CD4-positive, alpha-beta T cell treated with Interleukin-15 for 4 hours (primary cell): ENCODE measurements around the gene NUB1.

ENCODE experiments used
- DNase-seq: peaks from one replicate; pipeline ENCODE4 v3.0.0-alpha.2; 2020; ENCODE audit warnings: low spot score

The NUB1 gene

GRCh38 chr7:151314401-151314800, 27.2 kb upstream of the NUB1 start:
- DNase-seq: no peak

- DNase-seq: peak; percentile 88
These were observed 26.5 kb upstream of the NUB1 start for GRCh38 chr7:151315038-151315655.

- DNase-seq: no peak
These were observed 24.7 kb upstream of the NUB1 start for GRCh38 chr7:151316896-151317295.

GRCh38 chr7:151317936-151318335, 23.7 kb upstream of the NUB1 start:
- no peak for DNase-seq

- no peak for DNase-seq
These were observed 22.4 kb upstream of the NUB1 start for GRCh38 chr7:151319189-151319588.

- no peak for DNase-seq
These were observed 21.3 kb upstream of the NUB1 start for GRCh38 chr7:151320263-151320845.

- DNase-seq: no peak
These were observed 20.3 kb upstream of the NUB1 start for GRCh38 chr7:151321341-151321740.

- DNase-seq: no peak
These were observed 18.7 kb upstream of the NUB1 start for GRCh38 chr7:151322906-151323305.

GRCh38 chr7:151327022-151327421, 14.6 kb upstream of the NUB1 start:
- no peak for DNase-seq

- DNase-seq: no peak
These were observed 14.0 kb upstream of the NUB1 start for GRCh38 chr7:151327659-151328058.

- DNase-seq: no peak
These were observed 11.4 kb upstream of the NUB1 start for GRCh38 chr7:151330181-151330580.

GRCh38 chr7:151330661-151331060, 11.0 kb upstream of the NUB1 start:
- no peak for DNase-seq

- no peak for DNase-seq
These were observed 7.0 kb upstream of the NUB1 start for GRCh38 chr7:151334628-151335027.

- no peak for DNase-seq
These were observed 5.4 kb upstream of the NUB1 start for GRCh38 chr7:151336027-151336708.

GRCh38 chr7:151337346-151337745, 4.3 kb upstream of the NUB1 start:
- DNase-seq: no peak

GRCh38 chr7:151338809-151339208, 2.8 kb upstream of the NUB1 start:
- DNase-seq: no peak

- DNase-seq: peak; percentile 32
These were observed 1.8 kb upstream of the NUB1 start for GRCh38 chr7:151339651-151340382.

- DNase-seq: no peak
These were observed 737 bp upstream of the NUB1 start for GRCh38 chr7:151340794-151341356.

- peak; percentile 33 for DNase-seq
These were observed 562 bp downstream of the NUB1 start for GRCh38 chr7:151342102-151342646.

GRCh38 chr7:151342811-151343210, 1.2 kb downstream of the NUB1 start:
- DNase-seq: no peak

GRCh38 chr7:151343516-151343915, 1.9 kb downstream of the NUB1 start:
- DNase-seq: no peak
